BLaER1 treated with 17β-estradiol and CSF1 and Interleukin-3, amounts not matched to agents 10 nM and 100 nM (cell line): Measurements from ENCODE around the gene SIRPB1.
"Not testable (repeated sequence)": the region's sequence is repeated elsewhere in the genome, so short reads cannot be mapped to it uniquely, and the experiment has no call there.

Experiments used
- H3K27ac ChIP-seq, 11 experiments: shearing (Covaris generic); formaldehyde crosslinking; 2 replicates each; pipeline ENCODE4 v1.8.1; 2022
- H3K27me3 ChIP-seq, 11 experiments: shearing (Covaris generic); formaldehyde crosslinking; 2 replicates each; pipeline ENCODE4 v1.8.1; 2022
- H3K36me3 ChIP-seq, 11 experiments: shearing (Covaris generic); formaldehyde crosslinking; 2 replicates each; pipeline ENCODE4 v1.8.1; 2022
- H3K4me1 ChIP-seq, 10 experiments: shearing (Covaris generic); formaldehyde crosslinking; 2 replicates each; pipeline ENCODE4 v1.8.1; 2022
- H3K4me2 ChIP-seq, 11 experiments: shearing (Covaris generic); formaldehyde crosslinking; 2 replicates each; pipeline ENCODE4 v1.8.1; 2022
- H3K4me3 ChIP-seq, 10 experiments: shearing (Covaris generic); formaldehyde crosslinking; 2 replicates each; pipeline ENCODE4 v1.8.1; 2022
- H3K9ac ChIP-seq, 11 experiments: shearing (Covaris generic); formaldehyde crosslinking; 2 replicates each; pipeline ENCODE4 v1.8.1; 2022
- H3K9me3 ChIP-seq, 11 experiments: shearing (Covaris generic); formaldehyde crosslinking; replicated peaks in 1 of 11; 2 replicates each; pipeline ENCODE4 v1.8.1; 2022
- H4K20me1 ChIP-seq, 11 experiments: shearing (Covaris generic); formaldehyde crosslinking; 2 replicates each; pipeline ENCODE4 v1.8.1; 2022
- Cebpa-rat ChIP-seq, 11 experiments: shearing (Covaris generic); IDR thresholded peaks; 2 replicates each; pipeline ENCODE4 v1.8.1; 2022

The SIRPB1 gene

GRCh38 chr20:1644101-1644962 lies 24.5 kb upstream of the SIRPB1 start:
- Histone ChIP-seq H3K4me3 (no peak overlapping the region), H3K4me2 (peak overlapping the region in 9 of 11 experiments; percentile 48 to 88 (median 78); a peak in 18 of 22 replicates), H3K27ac (peak overlapping the region in 3 of 11 experiments; percentile 35 to 51 (median 42); a peak in 4 of 22 replicates), H4K20me1 (no peaks in the 10 kb centered on the region), H3K4me1 (peaks cover 12 to 48% (median 36%) of the 10 kb centered on the region in 10 experiments), H3K27me3 (no peaks in the 10 kb centered on the region), H3K9me3 (peaks cover 5 to 40% (median 13%) of the 10 kb centered on the region in 11 experiments; a peak in 17 of 22 replicates), H3K36me3 (no peaks in the 10 kb centered on the region), H3K9ac (peak overlapping the region in 2 of 11 experiments; percentile 6 to 16; a peak in 1 of 22 replicates)
- no peak for TF ChIP-seq Cebpa-rat (IDR thresholded peaks at IDR 0.05)

DNA sequence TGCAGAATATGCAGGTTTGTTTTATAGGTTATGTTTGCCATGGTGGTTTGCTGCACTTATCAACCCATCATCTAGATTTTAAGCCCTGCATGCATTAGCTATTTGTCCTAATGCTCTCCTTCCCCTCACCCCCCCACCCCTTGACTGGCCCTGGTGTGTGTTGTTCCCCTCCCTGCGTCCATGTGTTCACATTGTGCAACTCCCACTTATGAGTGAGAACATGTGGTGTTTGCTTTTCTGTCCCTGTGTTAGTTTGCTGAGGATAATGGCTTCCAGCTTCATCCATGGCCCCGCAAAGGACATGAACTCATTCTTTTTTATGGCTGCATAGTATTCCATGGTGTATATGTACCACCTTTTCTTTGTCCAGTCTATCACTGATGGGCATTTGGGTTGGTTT lies 18.8 kb upstream of the SIRPB1 start:
- not testable (repeated sequence) for H4K20me1 ChIP-seq, H3K4me2 ChIP-seq, H3K27ac ChIP-seq, H3K27me3 ChIP-seq, H3K36me3 ChIP-seq, H3K9ac ChIP-seq, H3K4me3 ChIP-seq
- H3K9me3 ChIP-seq: peaks cover 5 to 43% (median 14%) of the 10 kb centered on the region in 11 experiments; a peak in 19 of 22 replicates
- peaks cover 0 to 12% (median 9%) of the 10 kb centered on the region in 10 experiments; a peak in 18 of 20 replicates for H3K4me1 ChIP-seq

- TF ChIP-seq Cebpa-rat (IDR thresholded peaks at IDR 0.05): no peak
- H4K20me1 ChIP-seq: no peaks in the 10 kb centered on the region
- no peak overlapping the region for H3K4me3 ChIP-seq
- H3K4me1 ChIP-seq: peaks cover 0 to 12% (median 9%) of the 10 kb centered on the region in 10 experiments; a peak in 18 of 20 replicates
- no peaks in the 10 kb centered on the region for H3K27me3 ChIP-seq
- no peak overlapping the region for H3K4me2 ChIP-seq
- H3K9ac ChIP-seq: no peak overlapping the region
- no peaks in the 10 kb centered on the region for H3K36me3 ChIP-seq
- no peak overlapping the region for H3K27ac ChIP-seq
- peaks cover 5 to 34% (median 14%) of the 10 kb centered on the region in 11 experiments; a peak in 19 of 22 replicates for H3K9me3 ChIP-seq
Measured at GRCh38 chr20:1637755-1638154, 17.9 kb upstream of the SIRPB1 start.

DNA sequence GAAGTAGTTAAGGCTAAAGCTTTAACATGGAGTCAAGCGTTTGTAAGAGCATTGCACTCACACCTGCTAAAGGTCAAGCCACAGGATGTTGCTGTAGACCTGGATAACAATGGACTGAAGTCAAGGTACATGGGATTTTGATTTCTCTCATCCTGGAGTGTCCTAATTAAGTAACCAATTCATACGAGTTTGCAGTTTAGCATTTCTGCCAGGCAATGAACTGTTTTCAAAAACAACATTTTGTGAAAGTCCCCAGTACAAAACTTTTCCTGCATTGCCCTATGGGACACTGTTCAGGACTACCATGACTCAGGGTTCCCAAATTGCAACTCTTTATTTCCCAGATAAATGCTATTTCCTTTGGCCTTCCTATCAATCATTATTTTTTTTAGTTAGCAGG lies 17.4 kb upstream of the SIRPB1 start:
- Histone ChIP-seq H3K4me3 (no peak overlapping the region), H3K9me3 (peaks cover 5 to 29% (median 14%) of the 10 kb centered on the region in 11 experiments; a peak in 19 of 22 replicates), H3K27ac (no peak overlapping the region), H3K9ac (no peak overlapping the region), H4K20me1 (no peaks in the 10 kb centered on the region), H3K27me3 (no peaks in the 10 kb centered on the region), H3K4me2 (no peak overlapping the region), H3K36me3 (no peaks in the 10 kb centered on the region), H3K4me1 (peaks cover 0 to 12% (median 9%) of the 10 kb centered on the region in 10 experiments; a peak in 18 of 20 replicates)
- TF ChIP-seq Cebpa-rat (IDR thresholded peaks at IDR 0.05): no peak

DNA sequence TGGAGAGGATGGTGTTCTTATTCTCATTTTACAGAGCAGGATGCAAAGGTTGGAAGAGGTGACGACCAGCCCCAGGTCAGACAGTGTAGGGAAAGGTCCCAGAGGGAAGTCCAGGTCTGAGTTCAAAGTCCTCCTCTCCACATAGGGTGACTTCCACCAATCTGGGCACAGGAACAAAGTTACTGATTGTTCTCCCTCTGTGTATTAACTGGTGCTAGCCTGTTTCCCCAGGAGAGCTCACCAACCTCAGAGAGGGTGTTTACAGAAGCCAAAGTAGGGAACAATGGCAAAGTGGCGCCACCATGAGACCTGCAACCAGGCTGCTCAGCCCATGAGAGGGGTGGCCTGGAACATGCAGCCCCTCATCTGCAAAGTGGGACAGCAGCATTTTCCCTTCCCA lies 16.8 kb upstream of the SIRPB1 start:
- Histone ChIP-seq H3K4me2 (no peak overlapping the region), H3K4me3 (no peak overlapping the region), H3K36me3 (no peaks in the 10 kb centered on the region), H3K9ac (no peak overlapping the region), H3K4me1 (peaks cover 3 to 15% (median 11%) of the 10 kb centered on the region in 10 experiments; a peak in 18 of 20 replicates), H3K27ac (no peak overlapping the region), H3K9me3 (peaks cover 5 to 23% (median 8%) of the 10 kb centered on the region in 11 experiments; a peak in 19 of 22 replicates), H4K20me1 (no peaks in the 10 kb centered on the region), H3K27me3 (no peaks in the 10 kb centered on the region)
- no peak for TF ChIP-seq Cebpa-rat (IDR thresholded peaks at IDR 0.05)

DNA sequence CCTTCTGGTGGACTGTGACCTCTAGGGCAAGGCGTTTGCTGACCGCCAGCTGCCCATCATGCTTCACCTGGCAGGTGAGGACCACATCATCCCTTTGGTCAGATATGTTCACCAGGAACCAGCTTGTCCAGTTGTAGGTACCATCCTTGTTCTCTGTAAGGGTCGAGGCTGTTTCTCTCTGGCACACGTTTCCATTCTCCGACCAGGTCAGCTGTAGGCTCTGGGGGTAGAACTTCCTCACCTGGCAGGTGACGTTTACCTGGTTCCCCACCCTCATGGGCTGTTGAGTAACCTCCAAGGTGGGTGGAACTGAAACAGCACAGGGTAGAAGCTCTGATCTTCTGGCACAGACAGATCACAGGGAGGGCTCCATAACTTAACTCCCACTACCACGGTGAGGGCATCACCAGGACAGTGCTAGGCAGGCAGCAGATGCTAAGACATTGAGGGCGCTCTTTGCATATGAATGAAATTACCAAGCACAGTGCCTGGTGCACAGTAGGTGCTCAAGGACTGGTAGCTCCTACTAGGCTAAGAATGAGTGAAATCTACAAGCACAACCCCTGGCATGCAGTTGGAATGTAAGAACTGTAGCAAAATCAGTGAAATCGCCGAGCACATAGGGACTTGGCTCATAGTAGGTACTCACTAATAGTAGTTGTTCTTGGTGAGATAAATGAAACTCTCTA lies 15.6 kb upstream of the SIRPB1 start:
- Histone ChIP-seq H3K9me3 (peaks cover 5 to 13% (median 7%) of the 10 kb centered on the region in 11 experiments; a peak in 19 of 22 replicates), H3K4me3 (no peak overlapping the region), H3K27me3 (no peaks in the 10 kb centered on the region), H3K4me2 (no peak overlapping the region), H3K9ac (no peak overlapping the region), H3K4me1 (peaks cover 3 to 12% (median 7%) of the 10 kb centered on the region in 10 experiments; a peak in 18 of 20 replicates), H3K27ac (no peak overlapping the region), H3K36me3 (no peaks in the 10 kb centered on the region), H4K20me1 (no peaks in the 10 kb centered on the region)
- TF ChIP-seq Cebpa-rat (IDR thresholded peaks at IDR 0.05): no peak

GRCh38 chr20:1633535-1633934 lies 13.7 kb upstream of the SIRPB1 start:
- Histone ChIP-seq H3K27ac (no peak overlapping the region), H4K20me1 (no peaks in the 10 kb centered on the region), H3K4me2 (no peak overlapping the region), H3K9me3 (no peaks in the 10 kb centered on the region; a peak in 1 of 22 replicates), H3K27me3 (peaks cover 0 to 3% (median 0%) of the 10 kb centered on the region in 11 experiments; a peak in 1 of 22 replicates), H3K4me1 (peaks cover 5 to 20% (median 14%) of the 10 kb centered on the region in 10 experiments; a peak in 18 of 20 replicates), H3K9ac (no peak overlapping the region), H3K36me3 (no peaks in the 10 kb centered on the region), H3K4me3 (no peak overlapping the region)
- TF ChIP-seq Cebpa-rat (IDR thresholded peaks at IDR 0.05): no peak

DNA sequence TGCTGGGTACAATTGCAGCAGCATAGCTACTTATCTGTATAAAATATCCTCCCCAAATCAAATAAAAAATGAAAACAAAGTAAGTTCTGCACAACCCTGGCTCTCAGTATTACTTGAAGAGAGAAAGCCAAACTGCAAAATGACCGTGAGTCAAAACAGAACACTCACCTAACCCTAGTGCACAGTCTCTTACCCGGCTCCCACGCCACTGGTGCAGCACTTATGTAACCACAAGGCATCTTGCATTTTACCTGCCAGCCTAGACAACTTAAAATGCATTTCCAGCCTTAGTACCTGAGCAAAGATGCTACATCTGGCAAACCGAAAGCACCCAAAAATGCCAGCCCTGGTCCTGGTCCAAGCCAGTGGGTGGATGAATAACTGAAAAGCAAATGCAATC lies 12.4 kb upstream of the SIRPB1 start:
- no peaks in the 10 kb centered on the region; a peak in 1 of 22 replicates for H3K9me3 ChIP-seq
- H3K36me3 ChIP-seq: no peaks in the 10 kb centered on the region
- no peak for TF ChIP-seq Cebpa-rat (IDR thresholded peaks at IDR 0.05)
- H4K20me1 ChIP-seq: no peaks in the 10 kb centered on the region
- peaks cover 0 to 3% (median 0%) of the 10 kb centered on the region in 11 experiments; a peak in 1 of 22 replicates for H3K27me3 ChIP-seq
- H3K4me2 ChIP-seq: 0 out of 22 replicates have a peak overlapping the region, but pooled peaks of 2 of the 11 experiments have one; percentile 7 to 11
- H3K9ac ChIP-seq: no peak overlapping the region
- H3K4me3 ChIP-seq: no peak overlapping the region
- H3K27ac ChIP-seq: no peak overlapping the region
- peaks cover 8 to 22% (median 15%) of the 10 kb centered on the region in 10 experiments for H3K4me1 ChIP-seq
